Esophagus squamous epithelium (tissue), 4 donors: ENCODE data around the gene C2orf92.

Experiments
- CTCF ChIP-seq, 6 experiments: fragments of 450-650 bp in 4 of 6; fragments of 200-600 bp in 2 of 6; sonication (generic) in 2 of 6; IDR thresholded peaks; one replicate each; pipeline ENCODE4 v1.5.1; 2016 to 2019; ENCODE audit warnings: antibody characterized with exemption in 6 of 6, mild to moderate bottlenecking in 4 of 6, moderate library complexity in 4 of 6
- POLR2A ChIP-seq, 4 donors: fragments of 450-650 bp; IDR thresholded peaks; one replicate each; pipeline ENCODE4 v1.6.1; 2017; ENCODE audit warnings: antibody characterized with exemption in 4 of 4, mild to moderate bottlenecking in 4 of 4, moderate library complexity in 3 of 4

GRCh38 chr2:97678298-97678697 lies 8.8 kb downstream of the C2orf92 start:
- TF ChIP-seq CTCF (IDR thresholded peaks at IDR 0.05) (no peak), POLR2A (IDR thresholded peaks at IDR 0.05) (no peak)
